HG03565 (cell line): Measurements from ENCODE around the gene CYB5B.

ENCODE experiments used
- ATAC-seq: cut with Tn5 transposase; IDR thresholded peaks from one replicate; pipeline ENCODE4 v1.9.1; 2021; ENCODE audit warnings: mild to moderate bottlenecking, moderate library complexity; ENCODE audit not compliant: unreplicated experiment

CYB5B gene

GRCh38 chr16:69483611-69484010 is 59.2 kb downstream of the CYB5B start:
- no peak for ATAC-seq

DNA sequence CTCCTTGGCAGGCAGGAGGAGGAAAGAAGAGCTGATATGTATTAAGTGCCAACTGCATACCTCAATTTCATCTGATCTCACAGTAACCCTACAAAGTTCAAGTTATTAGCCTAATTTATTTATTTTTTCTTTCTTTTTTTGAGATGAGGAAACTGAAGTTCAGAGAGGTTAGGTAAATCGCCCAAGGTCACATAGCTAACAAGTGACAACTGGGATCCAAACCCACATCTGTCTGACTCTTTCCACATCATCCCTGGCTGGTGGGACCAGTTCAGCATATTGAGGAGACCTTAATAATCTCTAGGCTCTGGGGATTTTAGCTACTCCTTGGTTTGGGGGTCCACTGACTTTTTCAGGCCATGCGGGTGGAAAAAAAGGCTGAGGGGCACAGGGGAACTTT is 60.9 kb downstream of the CYB5B start:
- ATAC-seq = no peak

DNA sequence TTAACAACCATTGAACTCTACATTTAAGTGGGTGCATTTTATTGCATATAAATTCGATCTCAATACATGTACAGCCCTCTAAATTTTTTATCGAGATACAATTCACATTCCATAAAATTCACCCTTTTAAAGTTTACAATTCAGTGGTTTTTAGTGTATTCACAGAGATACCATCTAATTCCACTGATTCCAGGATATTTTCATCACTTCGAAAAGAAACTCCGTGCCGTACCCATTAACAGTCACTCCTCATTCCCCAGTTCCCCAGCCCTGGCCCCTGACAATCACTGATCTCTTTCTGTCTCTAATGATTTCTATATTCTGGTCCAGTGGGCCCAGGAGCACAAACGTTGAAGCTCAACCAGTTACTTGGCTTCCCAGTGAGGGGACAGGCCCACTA is 61.4 kb downstream of the CYB5B start:
- no peak for ATAC-seq

- ATAC-seq = no peak
Observed at GRCh38 chr16:69486272-69486671, 61.9 kb downstream of the CYB5B start.

DNA sequence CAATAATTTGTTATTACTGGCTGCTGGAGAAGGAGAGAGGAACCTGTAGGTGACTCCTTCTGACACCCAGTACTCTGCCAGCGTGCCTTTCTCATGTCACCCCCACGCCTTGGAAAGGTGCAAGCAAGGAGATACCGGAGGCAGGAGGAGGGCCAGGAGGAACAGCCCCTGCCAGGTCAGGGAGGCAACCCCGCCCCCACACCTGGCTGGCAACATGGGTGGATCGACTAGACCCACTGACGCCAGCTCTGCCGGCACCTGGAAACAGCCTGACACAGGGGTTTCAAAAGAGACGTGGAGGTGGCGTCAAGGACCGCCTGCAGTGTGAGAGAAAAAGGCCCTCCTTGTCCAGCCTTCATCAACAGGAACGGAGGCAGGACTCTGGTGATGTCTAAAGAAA is 62.3 kb downstream of the CYB5B start:
- no peak for ATAC-seq

DNA sequence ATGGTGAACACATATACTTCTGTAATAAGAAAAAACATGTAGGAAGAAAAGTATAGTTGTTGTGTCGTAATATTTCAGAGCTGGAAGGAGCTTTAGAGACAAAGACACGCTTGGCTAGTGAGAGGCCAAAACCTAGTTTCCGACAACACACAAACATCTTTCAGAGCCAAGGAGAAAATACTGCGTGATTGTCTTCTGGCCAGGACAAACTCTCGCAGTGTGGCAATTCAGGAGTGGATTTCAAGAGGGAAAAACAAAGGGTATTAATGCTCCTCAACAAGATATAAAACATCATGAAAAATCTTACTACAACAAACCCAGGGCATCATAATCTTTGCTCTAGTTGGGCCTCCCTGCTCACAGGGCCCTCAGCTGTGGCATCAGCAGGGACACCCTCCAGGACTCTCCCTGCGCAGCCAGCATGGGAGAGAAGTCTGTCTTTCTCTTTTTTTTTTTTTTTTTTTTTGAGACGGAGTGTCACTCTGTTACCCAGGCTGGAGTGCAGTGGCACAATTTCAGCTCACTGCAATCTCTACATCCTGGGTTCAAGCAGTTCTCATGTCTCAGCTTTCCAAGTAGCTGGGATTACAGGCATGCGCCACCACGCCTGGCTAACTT is 66.4 kb downstream of the CYB5B start:
- no peak for ATAC-seq

GRCh38 chr16:69494991-69495392 is 70.6 kb downstream of the CYB5B start:
- no peak for ATAC-seq

GRCh38 chr16:69495821-69496220 is 71.4 kb downstream of the CYB5B start:
- ATAC-seq = no peak

- ATAC-seq = no peak
Observed at GRCh38 chr16:69496376-69496775, 72.0 kb downstream of the CYB5B start.

DNA sequence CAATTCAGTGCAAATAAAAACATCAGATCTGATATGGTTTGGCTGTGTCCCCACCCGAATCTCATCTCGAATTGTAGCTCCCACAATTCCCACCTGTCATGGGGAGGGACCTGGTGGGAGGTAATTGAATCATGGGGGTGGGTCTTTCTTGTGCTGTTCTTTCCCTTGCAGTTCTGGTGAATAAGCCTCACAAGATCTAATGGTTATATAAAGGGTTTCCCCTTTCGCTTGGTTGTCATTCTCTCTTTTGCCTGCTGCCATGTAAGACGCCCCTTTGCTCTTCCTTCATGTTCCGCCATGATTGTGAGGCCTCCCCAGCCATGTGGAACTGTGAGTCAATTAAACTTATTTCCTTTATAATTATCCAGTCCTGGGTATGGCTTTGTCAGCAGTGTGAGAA is 72.5 kb downstream of the CYB5B start:
- ATAC-seq = no peak

GRCh38 chr16:69497876-69498596 is 73.6 kb downstream of the CYB5B start:
- ATAC-seq = no peak

DNA sequence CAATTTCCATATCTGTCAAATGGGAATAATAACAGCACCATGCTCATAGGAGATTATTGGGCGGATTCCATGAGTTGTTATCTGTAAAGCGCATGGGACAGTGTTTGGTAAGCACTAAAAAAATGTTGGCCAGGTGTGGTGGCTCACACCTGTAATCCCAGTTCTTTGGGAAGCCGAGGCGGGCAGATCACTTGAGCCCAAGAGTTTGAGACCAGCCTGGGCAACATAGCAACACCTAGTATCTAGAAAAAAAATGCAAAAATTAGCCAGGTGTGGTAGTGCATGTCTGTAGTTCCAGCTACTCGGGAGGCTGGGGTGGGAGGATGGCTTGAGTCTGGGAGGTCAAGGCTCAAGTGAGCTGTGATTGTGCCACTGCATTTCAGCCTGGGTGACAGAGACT is 74.5 kb downstream of the CYB5B start:
- ATAC-seq = no peak

DNA sequence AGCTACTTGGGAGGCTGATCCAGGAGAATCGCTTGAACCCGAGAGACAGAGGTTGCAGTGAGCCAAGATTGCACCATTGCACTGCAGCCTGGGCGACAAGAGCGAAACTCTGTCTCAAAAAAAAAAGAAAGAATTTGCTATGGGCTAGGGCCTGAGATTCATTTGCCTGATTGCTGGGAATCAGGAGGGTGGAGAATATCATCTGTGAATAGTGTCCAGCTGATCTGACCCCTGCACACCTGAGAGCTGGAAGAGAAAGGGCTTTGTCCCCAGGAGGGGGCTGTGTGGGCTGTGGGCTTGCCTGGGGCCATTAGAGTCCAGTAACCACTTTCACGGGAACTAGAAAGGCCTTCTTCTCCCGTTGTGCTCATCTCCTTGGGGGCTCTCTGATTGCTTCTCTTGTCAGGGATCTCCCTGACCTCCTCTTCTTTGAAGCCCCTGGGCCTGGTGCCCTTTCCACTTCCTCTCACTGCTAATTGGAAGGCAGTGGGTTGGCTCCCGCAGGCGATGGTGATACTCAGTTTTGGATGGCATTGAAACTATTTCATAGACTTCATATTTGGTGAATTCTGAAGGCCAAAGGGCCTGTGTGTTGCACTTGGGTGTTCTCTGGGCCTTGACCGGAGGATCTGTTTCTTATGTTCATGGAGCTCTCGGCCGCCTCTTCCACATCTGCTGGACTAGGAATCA is 75.3 kb downstream of the CYB5B start:
- no peak for ATAC-seq

- no peak for ATAC-seq
Observed at GRCh38 chr16:69500496-69500895, 76.1 kb downstream of the CYB5B start.

- no peak for ATAC-seq
Observed at GRCh38 chr16:69501956-69502745, 77.7 kb downstream of the CYB5B start.

DNA sequence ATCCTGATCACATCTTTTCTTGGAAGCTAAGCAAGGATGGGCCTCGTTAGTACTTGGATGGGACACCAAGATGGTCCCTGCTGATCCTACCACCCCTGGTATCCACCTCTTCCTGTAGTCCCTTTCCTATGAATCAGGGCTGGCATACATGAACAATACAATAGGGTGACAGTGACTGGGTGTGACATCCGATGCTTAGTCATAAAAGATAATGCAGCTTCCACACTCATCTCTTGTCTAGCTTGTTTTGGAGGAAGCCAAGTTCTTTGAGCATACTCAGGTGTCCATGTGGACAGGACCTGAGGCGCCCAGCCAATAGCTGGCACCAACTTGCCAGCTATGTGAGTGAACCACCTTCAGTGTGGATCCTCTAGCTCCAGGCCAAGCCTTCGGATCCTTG is 78.8 kb downstream of the CYB5B start:
- no peak for ATAC-seq

- no peak for ATAC-seq
Observed at GRCh38 chr16:69508033-69508755, 83.8 kb downstream of the CYB5B start.

DNA sequence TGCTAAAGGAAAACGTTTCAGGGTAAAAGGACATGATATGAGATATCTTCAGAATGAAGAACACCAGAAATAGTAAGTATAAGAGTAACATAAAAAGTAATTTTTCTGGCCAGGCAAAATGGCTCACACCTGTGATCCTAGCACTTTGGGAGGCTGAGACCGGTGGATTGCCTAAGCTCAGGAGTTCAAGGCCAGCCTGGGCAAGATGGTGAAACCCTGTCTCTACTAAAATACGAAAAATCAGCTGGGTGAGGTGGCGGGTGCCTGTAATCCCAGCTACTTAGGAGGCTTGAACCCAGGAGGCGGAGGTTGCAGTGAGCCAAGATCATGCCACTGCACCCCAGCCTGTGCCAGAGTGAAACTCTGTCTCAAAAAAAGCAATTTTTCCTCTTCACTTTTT is 84.7 kb downstream of the CYB5B start:
- no peak for ATAC-seq

DNA sequence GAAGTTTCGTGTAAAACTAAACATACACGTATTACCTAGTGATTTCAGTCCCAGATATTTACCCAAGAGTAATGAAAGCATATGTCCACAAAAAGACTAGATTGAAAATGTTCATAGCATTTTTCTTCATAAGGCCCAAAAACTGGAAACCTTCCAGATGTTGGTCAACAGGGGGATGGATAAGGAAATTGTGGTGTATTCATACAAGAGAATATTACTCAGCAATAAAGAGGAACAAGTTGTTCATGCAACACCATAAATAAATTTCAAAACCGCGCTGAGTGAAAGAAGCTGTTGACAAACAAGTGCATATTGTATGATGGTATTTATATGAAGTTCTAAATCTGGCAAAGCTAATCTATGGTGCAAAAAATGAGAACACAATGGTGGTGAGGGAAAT is 87.2 kb downstream of the CYB5B start:
- ATAC-seq = no peak

- ATAC-seq = no peak
Observed at GRCh38 chr16:69513180-69513966, 89.0 kb downstream of the CYB5B start.
